HT-29 (cell line): ENCODE data around the gene ATP5MC2. TPM values are rescaled to one million over a fixed set of nuclear protein-coding genes. Genes with fewer than 3 reads are reported as not detected.
"Not testable (repeated sequence)": the region's sequence is repeated elsewhere in the genome, so short reads cannot be mapped to it uniquely, and the experiment has no call there.

Experiments used
- DNase-seq: peaks from one replicate; pipeline ENCODE4 v3.0.0-alpha.2; 2015; ENCODE audit warnings: low spot score
- total RNA-seq: library from RNA; depleted of rRNA; stranded (reverse); fragments of >200 nt; shearing (Covaris generic); gene quantifications from 2 replicates; pipeline ENCODE4 v1.2.3, GENCODE V29; 2014; rRNA removed

ATP5MC2 gene
- 379 and 381 TPM in 2 replicates for total RNA-seq

DNA sequence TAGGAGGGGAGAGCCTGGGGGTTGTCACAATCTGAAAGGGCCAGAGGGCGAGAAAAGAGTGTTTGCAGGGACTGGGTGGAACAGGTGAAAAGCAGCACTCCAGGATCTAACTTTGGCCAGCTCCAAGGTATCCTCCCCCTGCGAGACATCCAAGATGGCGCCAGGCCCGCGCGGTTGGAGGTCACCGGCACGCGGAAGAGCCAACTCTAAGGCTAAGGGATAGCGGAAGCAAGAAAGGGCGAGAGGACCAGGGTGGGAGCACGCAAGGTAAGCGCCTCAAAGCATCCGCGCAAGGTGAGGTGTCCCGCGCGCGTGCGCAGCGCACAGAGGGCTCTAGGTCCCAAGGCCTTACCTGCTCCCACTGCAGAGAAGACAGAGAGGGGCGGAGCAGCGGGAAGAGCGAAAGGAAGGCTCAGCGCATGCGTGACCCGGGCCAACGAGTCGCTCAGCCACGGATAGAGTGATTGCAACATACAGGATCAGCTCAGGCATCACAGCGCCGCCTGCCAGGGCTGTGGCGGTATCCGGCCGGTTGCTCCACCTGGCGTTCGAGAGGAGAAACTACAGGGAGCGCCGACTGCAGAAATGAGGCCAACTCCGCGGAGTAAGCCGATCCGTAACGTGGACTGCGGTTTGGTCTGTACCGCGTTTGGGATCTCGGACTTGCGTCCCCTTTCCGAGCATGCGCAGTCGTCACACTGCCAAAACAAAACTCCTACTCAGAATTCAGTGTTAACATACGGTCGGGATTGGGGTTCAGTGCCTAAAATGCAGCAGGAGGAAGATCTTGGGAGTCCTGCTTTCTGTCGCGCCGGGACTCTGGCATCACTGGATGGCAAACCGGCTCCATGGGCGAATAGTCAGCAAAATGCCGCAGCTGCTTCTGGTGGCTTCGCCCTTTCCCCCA lies at the start of gene ATP5MC2:
Gene ATP5MC2 (minus strand): TSS at position 383 of the 907 bp plus-strand sequence. CDS start 3,469 bp downstream, outside the sequence.
- DNase-seq = peak; percentile 99

DNA sequence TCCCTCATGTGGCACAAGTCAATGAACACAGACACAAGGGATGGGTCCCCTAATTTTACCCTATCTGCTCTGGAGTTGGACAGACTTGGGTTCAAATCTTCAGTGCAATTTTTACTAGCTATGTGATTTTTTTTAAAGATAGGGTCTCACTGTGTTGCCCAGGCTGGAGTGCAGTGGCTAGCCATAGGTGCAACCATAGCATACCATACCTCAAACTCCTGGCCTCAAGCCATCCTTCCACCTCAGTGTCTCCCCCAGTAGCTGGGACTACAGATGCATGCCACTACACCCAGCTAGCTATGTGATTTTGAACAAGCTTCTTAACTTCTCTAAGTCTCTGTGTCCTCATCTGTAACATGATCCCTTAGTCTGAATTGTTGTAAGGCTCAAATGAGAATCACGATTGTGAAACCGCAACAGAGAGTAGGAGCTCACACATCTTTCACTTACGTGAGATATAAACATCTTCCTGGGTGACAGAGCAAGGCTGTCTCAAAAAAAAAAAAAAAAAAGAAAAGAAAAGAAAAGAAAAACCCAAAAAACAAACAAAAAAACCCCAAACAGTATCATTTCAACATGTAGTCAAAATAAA lies 46.7 kb upstream of the ATP5MC2 start:
- DNase-seq = no peak

DNA sequence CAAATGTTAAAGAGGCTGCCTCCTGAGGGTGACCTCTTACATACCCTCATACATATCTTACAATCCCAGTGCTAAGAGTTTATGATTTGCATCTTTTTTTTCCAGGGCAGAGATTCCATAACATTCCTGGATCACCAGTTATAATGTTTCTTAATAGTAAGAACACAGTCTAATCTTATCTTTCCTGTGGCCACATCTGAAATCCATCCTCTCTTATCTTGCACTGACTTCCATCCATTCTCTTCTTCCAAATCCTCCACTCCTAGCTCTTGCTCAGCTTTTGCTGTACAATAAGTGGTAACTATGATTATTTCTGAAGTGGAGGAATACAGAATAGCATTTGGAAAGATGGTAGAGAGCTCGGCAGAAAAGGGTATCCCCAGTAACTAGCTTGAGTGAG lies 45.1 kb upstream of the ATP5MC2 start:
- DNase-seq = no peak

DNA sequence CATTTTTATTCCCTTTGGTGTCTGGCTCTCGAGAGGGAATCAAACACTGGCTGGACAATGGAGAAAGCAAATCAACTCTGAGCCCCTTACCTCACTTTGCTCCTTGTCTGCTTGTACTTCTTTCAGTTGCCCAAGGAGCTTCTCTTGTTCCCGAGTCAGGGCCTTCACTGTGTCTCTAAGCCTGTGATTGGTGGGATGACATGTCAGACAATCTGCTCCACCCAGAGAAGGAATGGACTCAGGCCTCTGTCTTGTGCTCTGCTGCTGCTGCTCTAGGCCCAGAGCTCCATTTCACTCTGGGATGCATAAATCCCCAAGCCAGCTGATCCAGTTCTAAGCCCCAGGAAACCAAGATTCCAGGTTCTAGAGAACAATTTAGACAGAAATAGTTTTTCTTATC lies 43.8 kb upstream of the ATP5MC2 start:
- peak; percentile 59 for DNase-seq

DNA sequence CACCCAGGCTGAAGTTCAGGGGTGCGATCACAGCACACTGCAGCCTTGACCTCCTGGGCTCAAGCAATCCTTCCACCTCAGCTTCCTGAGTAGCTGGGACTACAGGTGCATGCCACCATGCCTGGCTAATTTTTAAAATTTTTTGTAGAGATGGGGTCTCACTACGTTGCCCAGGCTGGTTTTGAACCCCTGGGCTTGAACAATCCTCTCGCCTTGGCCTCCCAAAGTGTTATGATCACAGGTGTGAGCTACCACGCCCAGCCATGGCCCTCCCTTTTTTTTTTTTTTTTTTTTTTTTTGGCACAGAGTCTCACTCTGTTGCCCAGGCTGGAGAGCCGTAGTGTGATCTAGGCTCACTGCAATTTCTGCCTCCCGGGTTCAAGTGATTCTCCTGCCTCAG lies 42.7 kb upstream of the ATP5MC2 start:
- DNase-seq = not testable (repeated sequence)

DNA sequence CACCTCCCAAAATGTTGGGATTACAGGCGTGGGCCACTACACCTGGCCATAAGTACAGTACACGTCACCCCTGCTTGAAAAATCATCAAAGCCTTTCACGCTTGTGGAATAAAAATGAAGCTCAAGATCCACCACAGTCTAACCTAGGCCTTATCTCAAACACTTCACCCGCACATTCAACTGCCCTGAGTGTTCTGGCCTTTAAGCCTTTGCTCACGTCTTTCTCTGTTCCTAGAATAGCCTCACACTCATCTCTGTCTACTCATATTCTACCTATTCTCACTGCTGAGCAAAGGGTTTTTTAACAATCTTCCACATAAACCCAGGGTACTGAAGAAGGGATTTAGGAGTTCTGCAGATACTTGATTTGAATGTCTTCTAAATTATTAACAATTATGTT lies 41.4 kb upstream of the ATP5MC2 start:
- DNase-seq = no peak

DNA sequence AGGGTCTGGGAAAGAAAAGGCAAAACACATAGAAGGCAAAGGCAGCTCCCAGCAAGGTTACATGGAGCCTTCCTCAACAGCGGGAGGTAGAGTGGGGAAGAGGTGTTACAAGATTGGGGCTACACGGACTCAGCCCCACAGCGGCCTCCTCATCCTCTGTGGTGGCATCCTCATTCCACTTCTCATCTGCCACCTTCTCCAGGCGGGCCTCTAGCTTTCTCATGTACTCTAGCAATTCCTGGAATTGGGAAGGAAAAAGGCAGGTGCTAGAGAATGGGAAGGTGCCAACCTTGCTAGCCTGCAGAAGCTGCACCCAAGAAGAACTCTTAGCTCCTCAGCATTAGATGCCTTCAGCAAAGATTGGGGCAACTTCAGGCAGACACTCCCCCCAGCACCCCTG lies 38.1 kb upstream of the ATP5MC2 start:
- DNase-seq = no peak

DNA sequence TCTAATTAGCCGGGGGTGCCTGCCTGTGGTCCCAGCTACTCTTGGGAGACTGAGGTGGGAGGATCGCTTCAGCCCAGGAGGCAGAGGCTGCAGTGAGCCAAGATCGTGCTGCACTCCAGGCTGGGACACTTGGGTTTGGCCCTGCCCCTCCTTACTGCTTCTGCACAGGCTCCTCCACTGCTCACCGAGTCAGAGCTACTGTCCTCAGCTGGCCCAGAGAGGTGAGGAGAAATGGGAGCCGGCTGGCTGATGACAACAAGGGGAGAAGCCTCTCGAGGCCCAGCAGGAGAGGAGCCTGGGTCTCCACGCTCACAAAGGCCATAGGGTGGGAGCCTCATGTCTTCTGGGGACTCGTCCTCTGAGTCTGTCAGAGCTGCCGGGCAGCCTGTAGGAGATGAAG lies 37.6 kb upstream of the ATP5MC2 start:
- no peak for DNase-seq

DNA sequence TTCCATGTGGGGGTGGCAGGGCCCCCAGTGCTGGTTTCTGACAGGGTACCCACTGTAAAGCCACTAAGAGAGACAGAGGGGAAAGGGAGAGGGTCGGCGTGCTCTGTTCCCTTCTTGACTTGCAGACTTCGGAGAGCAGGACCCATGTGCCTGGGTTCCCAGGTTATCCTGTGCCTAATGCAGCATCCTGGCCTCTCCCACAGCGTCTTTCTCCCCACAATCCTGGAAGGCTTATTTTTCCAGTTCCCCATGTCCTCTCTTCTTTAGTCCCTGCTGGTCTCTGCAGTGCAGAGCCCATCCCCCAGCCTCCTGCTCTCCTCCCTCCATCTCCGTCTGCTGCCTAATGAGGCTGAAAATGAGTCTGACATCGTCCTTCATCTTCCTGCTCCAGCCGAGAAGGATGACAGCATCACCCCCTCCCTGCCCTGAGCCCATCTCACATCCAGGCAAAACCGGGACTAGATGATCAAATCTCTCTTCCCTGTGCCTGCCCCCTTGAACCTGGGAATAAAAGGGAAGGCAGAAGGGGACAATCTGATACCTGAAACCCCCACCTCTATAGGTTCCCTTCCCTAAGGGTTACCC lies 36.3 kb upstream of the ATP5MC2 start:
- no peak for DNase-seq

DNA sequence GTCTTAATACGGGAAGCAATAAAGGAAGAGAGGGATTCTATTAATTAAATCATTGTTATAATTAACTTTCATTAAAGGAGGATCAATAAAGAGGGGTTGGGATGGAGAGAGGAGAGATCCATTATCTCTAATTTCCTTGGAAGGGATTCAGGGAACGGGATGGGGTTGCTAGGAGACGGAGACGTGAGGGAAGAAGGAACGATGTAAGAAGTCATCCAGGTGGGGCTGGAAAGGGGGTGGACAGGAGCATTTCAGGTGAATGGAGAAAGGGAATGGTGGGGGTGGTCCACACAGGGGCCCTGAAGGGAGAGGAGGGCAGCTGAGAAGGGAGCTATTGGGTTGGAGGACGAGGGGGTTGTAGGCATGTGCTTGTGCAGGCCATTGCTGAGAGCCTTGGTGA lies 34.2 kb upstream of the ATP5MC2 start:
- no peak for DNase-seq

DNA sequence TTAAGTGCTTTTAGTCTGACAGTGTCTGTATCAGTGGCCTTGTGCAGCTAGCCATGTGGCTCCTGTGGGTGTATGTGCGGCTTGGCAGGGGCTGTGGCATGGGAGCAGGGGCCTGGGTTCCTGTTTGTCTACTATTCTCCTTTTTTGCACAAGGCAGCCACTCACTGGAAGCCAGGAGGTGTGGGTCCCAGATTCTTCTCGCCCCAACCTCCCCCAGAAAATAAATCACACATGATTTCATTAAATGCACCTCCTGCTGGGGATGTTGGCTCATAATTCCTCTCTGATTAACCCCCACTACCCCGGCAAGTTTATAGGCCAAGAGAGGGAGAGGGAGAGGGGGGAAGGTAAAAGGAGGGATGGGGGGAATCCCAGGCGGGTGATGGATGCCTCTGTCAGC lies 33.8 kb upstream of the ATP5MC2 start:
- DNase-seq = no peak

DNA sequence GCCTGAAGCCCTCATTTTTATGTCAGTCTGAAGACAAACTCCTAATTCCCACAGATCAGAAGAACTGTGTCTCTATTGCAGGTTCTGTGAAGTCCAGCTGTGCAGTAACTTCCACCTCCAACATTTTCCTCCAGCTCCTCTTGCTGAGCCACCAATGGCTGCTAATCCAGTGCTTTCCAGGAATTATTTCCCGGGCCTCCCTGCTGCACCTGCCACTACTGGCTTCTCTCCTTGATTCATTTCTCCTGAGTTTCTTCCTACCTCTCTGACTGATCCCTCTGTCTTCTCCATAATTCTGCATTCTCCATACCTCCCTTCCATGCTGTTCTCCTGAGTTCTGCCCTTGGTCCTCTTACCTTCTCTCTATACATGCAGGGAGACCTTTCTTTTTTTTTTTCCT lies 30.2 kb upstream of the ATP5MC2 start:
- DNase-seq = no peak

DNA sequence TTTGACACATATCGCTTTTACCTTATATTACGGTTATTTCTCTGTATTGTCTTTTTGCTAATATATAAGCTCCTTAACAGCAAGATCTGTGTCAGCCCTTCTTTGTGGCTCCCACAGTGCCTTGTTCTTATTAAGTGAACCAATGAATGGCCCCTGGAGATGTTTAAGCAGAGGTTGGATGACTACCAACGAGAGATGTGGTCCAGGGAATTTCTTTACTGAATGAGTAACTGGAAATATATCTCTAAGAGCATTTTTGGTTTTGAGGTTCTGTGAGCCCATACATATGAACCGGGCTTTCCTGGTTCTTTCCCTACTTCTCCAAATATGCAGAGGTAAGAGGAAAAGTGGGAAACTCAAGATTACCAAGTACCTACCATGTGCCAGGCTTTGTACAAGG lies 27.9 kb upstream of the ATP5MC2 start:
- no peak for DNase-seq

DNA sequence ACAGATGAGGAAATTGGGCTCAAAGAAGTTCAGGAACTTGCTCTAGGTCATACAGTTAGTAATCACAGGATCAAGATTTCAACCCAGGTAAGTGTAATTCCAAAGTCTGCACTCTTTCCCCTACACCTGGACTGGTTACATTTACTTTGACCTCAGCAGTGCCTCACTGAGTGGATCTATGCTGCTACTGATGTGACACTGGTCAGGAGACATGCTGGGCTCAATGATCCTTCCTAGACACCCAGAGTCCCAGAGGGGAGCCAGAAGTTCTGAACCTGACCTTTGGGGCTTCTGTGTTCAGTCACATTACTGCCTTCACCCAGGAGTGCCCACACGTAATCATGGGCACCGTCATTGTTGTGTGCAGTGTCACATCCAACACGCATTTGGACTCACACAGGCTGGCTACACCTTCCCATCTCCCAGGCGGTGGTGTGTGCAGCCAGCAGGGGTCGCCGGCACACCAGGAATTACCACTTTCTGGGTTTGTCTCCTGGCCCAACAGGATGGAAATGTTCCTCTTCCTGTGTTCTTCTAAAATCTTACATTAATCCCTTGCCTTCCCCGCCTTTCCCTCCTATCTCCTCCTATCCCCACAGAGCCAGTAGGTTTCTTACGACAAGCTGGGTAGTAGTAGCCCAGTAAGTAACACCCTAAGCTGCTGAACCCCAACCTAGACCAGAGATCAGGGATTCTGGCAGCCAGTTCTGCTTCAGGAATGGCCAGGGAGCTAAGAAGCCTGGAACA lies 25.8 kb upstream of the ATP5MC2 start:
- DNase-seq = peak; percentile 86

DNA sequence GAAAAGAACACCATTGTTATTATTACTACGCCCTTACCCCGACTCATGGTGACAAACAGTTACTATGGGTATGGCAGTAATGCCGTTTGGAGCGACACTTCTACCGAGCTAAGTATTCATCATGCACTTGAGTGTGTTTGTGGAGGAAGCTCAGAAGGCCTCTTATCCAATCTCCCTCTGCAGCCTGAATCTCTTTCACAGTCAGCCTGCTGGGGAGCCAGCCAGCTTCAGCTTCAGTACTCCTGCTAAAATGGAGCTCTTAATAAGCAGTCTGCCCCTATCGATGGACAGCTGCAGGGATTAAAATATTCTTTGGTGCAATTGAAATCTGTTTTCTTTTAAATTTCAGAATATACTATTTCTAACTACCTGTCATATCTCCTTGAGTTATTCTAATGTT lies 24.7 kb upstream of the ATP5MC2 start:
- no peak for DNase-seq

DNA sequence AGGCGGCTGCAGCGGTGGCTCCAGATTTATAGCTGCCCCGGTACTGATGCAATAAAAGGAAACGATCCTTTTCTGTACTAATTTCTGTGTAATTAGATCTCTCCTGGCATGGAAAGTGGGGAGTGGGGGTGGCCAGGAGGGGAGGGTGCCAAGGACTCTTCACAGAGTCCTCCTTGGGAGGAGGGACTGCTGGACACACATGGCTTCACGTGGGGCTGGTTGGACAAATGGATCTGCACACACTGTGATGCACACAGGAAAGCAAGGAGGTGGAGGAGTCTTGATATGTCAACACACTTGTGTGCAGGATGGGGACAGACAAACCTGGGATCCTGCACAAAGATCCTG lies 23.8 kb upstream of the ATP5MC2 start:
- no peak for DNase-seq

DNA sequence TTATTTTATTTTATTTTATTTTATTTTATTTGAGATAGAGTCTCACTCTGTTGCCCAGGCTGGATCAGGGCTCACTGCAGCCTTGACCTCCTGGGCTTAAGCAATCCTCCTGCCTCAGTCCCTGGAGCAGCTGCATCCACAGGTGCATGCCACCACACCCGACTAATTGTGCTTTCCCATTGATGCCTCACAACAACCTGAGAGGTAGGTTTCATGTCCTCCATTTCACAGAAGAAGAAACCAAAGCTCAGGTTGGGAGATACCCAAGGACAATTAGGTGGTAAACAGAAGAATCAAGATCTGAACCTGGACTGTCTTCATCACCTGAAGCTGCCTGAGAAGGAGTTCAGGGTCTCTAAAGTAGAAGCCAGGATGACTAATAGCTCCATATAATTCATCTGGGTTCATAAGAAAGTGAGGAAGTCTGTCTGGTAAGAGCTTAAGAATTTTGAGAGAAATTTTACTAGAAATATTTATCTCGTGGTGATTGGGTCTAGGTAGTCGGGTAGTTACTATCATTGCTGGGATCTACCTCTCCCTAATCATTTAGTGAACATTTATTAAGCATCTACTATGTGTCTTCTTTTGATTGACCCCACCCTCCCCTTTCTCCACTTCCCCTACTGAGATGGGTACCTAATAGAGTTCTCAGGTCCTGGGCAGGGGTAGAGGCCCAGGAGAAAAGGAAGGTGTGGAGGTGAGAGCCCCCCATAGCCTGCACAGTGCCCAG lies 23.2 kb upstream of the ATP5MC2 start:
- no peak for DNase-seq

DNA sequence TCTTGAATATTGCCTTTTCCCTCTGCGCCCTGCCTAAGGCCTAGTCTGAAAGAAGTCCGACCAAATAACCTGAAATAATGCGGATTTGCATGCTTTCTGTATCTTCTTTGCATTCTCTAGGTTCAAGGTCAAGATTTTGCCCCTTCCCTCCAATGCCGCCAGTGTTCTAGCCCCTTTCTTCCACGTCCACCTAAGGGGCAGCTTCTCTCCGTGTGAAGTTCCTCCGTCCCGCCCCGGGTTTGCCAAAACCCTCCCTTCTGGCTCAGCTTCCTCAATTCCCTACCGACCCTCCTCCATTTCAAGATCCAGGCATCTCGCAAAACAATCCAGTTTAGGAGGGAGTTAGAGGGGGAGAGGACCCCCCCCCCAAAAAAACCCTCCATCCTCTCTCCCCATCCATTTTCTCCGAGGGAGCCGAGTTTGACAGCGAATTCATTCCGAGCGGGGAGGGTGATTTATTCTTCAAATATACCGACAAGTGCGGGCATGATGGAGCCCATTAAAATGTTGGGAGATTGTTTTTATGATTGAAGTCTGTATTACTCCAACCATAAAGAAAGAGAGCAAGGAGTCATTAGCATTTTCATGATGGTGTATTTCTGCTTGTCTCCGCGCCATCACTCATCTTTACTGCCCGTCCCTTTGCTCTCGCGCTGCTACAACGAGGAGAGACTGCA lies 20.9 kb upstream of the ATP5MC2 start:
- DNase-seq = no peak

DNA sequence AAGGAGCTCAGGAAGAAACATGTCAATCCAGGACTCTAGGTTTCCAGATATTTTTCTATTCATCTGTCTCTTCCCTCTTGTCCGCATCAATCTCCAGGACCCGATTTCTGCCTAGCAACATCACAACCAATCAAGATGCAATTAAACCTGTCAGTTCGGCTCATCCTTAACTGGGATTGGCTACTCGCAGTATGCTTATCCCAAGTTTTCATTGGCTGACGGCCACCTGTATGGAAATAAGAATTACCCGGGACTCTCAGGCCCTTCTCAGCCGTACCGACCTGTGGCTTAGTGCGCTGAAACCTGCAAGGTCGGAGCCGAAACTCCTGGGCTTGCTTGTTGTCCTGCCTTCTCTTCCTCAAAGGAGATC lies 20.4 kb upstream of the ATP5MC2 start:
- peak; percentile 94 for DNase-seq

DNA sequence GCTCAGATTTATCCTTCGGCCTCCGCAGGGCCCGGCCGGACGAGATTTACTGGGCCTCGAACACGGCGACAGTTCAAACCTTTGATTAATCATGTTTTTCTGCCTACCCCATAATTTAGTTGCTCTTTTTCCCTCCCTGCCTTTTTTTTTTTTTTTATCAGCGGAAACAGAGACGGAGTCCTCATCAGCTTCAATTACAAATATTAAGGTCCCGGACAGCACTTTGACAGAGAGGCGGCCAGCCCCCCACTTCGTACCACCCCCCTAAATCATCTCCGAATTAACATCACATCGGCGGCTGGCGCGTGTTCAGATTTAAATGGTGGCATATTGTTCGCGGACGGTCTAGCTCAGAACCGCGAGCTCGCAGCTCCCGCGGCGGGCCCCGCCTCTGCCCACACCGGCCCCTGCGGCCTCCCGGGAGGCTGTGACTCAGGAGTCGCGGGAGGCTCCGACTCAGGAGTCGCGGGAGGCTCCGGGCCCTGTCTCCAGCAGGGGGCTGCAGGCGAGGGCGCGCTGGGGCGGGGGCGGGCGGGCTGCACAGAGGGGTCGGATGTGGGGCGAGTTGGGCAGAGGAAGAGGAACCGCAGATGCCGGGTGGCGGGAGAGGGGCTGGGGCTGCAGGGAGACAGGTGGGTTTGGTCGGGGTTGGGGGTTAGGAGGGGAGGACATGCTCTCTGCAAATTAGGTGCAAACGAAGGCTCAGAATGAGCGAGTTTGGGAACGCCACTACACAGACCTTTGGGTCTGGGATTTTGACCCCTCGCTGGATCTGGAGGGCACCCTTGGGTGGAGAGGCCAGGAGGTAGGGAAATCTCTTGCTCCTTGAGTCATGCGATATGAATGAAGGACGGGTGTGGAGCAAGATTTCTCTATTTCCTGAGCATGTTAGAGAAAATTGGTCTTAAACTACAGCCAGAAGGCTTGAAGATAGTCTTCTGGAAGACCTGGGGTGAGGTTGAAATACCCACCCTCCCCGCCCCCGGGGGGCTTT lies 19.6 kb upstream of the ATP5MC2 start:
- no peak for DNase-seq
